SK-N-MC (cell line): ENCODE measurements around the gene KIAA0040.

ENCODE experiments used
- EZH2 ChIP-seq: fragments of 200-600 bp; sonication (generic); IDR thresholded peaks from one replicate; pipeline ENCODE4 v1.6.1; 2017; ENCODE audit warnings: antibody characterized with exemption
- FOXP2 ChIP-seq: optimal IDR thresholded peaks from 2 replicates; pipeline ENCODE3; 2011; ENCODE audit warnings: mild to moderate bottlenecking, moderate library complexity; ENCODE audit not compliant: insufficient read depth; ENCODE audit errors: extremely low read length, control extremely low read depth
- POLR2AphosphoS5 ChIP-seq: IDR thresholded peaks from 2 replicates; pipeline ENCODE4 v1.6.1; 2012; ENCODE audit warnings: mild to moderate bottlenecking, low read depth, low read length, borderline replicate concordance

DNA sequence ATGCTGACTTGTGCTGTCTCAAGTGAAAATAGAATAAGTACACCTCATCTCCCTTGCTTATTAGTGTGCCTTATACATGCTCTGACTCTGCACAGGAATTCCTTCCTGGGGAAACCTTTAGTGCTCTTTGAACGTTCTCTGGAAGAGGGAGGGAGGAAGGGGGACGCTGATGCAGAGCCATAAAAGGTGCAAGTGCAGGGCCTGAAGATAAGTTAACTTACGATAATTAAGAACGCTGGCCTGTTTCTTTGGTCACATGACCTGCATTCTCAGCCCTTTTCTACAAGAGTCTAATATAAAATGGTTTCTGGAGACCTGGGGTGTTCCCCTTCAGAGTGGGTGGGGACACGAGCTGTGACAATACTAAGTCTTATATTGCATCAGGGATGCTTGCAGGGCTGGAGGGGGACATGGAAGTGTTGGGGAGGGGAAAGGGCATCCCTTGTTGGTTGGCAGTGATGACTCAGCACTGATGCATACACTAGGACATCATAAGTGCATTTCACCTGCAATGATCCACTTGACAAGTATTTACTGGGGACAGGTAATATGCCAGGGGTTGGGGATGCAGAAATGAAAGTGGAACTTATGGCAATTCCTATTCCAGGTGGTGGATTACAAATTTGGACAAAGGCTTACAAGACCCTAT is 26.3 kb upstream of the KIAA0040 start:
- TF ChIP-seq EZH2 (no peak), POLR2AphosphoS5 (no peak), FOXP2 (no peak)
